ENCODE data around the gene GABRB3. TPM values are rescaled to one million over a fixed set of nuclear protein-coding genes. Genes with fewer than 3 reads are reported as not detected.

GABRB3 gene
- total RNA-seq, 1 donor from 2014 or later = 47.9 TPM

DNA sequence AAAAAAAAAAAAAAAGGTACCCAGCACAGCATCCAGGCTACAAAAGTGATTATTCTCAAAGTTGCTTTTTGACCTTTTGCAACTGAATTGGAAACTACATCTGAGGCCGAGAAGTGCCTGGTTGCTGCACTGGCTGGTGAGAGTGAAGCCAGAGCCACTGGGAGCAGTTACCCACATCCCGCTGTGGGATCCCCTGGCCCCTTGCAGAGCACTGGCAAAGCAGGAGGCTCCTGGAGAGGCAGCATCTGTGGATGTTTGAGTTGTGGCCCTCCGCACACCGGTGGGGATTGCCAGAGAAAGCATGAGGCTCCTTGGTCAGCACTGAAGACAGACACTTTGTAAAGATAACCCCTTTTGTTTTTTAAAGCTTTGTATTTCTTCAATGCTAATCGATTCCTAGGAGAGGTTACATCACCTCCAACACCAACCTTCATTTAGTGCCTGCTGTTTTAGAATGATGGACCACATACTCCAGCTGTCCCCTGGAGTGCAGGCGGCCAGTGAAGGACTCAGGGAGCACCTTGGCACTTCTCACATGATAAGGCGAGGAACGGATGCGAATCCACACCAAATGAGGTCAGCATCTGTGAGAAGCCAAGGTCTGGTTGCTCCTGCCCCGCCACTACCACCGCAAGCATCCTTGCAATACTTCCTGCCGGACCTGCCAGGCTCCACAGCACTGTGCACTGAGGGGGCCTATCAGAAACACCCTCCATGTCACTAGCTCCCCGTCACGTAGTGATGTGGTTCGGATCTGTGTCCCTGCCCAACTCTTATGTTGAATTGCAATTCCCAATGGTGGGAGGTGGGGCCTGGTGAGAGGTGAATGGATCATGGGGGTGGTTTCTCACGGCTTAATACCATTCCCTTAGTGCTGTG is 256.5 kb downstream of the GABRB3 start:
- peaks cover 11% of the 10 kb centered on the region for H3K9me3 ChIP-seq (ENCODE audit: insufficient read depth, low read depth, low read length)
- H3K27me3 Mint-ChIP-seq (ENCODE audit: low read depth, unreplicated experiment) = no peaks in the 10 kb centered on the region
- no peak overlapping the region for H3K4me2 ChIP-seq (ENCODE audit: low read length)
- no peak overlapping the region for H3K4me3 Mint-ChIP-seq (ENCODE audit: unreplicated experiment)
- H3K4me3 ChIP-seq (ENCODE audit: insufficient read depth, low read depth, low read length) = no peak overlapping the region
- peaks cover 8% of the 10 kb centered on the region for H3K9me3 Mint-ChIP-seq (ENCODE audit: unreplicated experiment)
- no peak overlapping the region for H3K27ac Mint-ChIP-seq (ENCODE audit: unreplicated experiment)
- no peaks in the 10 kb centered on the region for H3K79me2 ChIP-seq (ENCODE audit: insufficient read depth, low read length)
- no peak for TF ChIP-seq EZH2 (IDR thresholded peaks at IDR 0.05; ENCODE audit: insufficient read depth, low read length)
- no peaks in the 10 kb centered on the region for H3K4me1 Mint-ChIP-seq (ENCODE audit: low read depth, unreplicated experiment)
- no peaks in the 10 kb centered on the region for H3K36me3 ChIP-seq (ENCODE audit: insufficient read depth, low read length)
- no peaks in the 10 kb centered on the region for H3K27me3 ChIP-seq (ENCODE audit: insufficient read depth, low read length)
- H3K4me1 ChIP-seq (ENCODE audit: insufficient read depth, low read length) = no peaks in the 10 kb centered on the region
- no peaks in the 10 kb centered on the region for H3K36me3 Mint-ChIP-seq (ENCODE audit: low read depth, unreplicated experiment)
- no peak overlapping the region for H3K27ac ChIP-seq (ENCODE audit: low read depth, low read length)
- no peaks in the 10 kb centered on the region for H4K20me1 ChIP-seq (ENCODE audit: insufficient read depth, low read length)
- H3K9ac ChIP-seq (ENCODE audit: low read length) = no peak overlapping the region
- FAIRE-seq (no peak), DNase-seq (ENCODE audit: low read depth) (no peak)
- no peak overlapping the region for H2AFZ ChIP-seq (ENCODE audit: low read depth, low read length)

DNA sequence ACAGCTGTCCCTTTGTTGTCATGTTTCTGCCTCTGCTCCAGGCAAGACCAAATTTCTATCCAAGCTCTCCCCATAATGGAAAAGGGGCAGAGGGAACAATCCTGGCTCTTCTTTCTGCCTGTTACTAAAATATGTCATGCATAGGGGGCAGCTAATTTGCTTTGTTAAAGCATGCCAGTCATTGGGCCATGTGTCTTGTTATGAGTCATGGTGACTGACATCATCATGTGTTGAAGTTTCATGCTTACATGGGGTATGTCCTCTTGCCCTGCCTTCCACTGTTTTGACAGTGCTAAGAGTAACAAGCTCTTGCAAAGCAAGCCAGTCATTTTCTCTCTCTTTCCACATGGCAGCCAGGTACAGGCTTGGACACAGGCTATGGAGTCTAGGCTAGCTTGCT is 268.9 kb downstream of the GABRB3 start:
- peaks cover 13% of the 10 kb centered on the region for H3K4me1 Mint-ChIP-seq (ENCODE audit: low read depth, unreplicated experiment)
- TF ChIP-seq EZH2 (IDR thresholded peaks at IDR 0.05; ENCODE audit: insufficient read depth, low read length) = no peak
- TF ChIP-seq, protein P1, sequence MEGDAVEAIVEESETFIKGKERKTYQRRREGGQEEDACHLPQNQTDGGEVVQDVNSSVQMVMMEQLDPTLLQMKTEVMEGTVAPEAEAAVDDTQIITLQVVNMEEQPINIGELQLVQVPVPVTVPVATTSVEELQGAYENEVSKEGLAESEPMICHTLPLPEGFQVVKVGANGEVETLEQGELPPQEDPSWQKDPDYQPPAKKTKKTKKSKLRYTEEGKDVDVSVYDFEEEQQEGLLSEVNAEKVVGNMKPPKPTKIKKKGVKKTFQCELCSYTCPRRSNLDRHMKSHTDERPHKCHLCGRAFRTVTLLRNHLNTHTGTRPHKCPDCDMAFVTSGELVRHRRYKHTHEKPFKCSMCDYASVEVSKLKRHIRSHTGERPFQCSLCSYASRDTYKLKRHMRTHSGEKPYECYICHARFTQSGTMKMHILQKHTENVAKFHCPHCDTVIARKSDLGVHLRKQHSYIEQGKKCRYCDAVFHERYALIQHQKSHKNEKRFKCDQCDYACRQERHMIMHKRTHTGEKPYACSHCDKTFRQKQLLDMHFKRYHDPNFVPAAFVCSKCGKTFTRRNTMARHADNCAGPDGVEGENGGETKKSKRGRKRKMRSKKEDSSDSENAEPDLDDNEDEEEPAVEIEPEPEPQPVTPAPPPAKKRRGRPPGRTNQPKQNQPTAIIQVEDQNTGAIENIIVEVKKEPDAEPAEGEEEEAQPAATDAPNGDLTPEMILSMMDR (IDR thresholded peaks at IDR 0.05; ENCODE audit: insufficient read depth, low read depth, low read length) = no peak
- peaks cover 2% of the 10 kb centered on the region for H3K9me3 Mint-ChIP-seq (ENCODE audit: unreplicated experiment)

More for the DNA sequence above, 268.9 kb downstream of the GABRB3 start:
- Histone ChIP-seq H3K9ac (ENCODE audit: low read length) (no peak overlapping the region), H3K4me2 (ENCODE audit: low read length) (no peak overlapping the region), H3K9me3 (ENCODE audit: insufficient read depth, low read depth, low read length) (peaks cover 3% of the 10 kb centered on the region), H3K4me3 (ENCODE audit: insufficient read depth, low read depth, low read length) (no peak overlapping the region), H3K36me3 (ENCODE audit: insufficient read depth, low read length) (no peaks in the 10 kb centered on the region), H3K27me3 (ENCODE audit: insufficient read depth, low read length) (no peaks in the 10 kb centered on the region), H3K27ac (ENCODE audit: low read depth, low read length) (no peak overlapping the region), H3K4me1 (ENCODE audit: insufficient read depth, low read length) (no peaks in the 10 kb centered on the region), H2AFZ (ENCODE audit: low read depth, low read length) (no peak overlapping the region), H3K79me2 (ENCODE audit: insufficient read depth, low read length) (no peaks in the 10 kb centered on the region), H4K20me1 (ENCODE audit: insufficient read depth, low read length) (no peaks in the 10 kb centered on the region)
- no peak for FAIRE-seq
- Mint-ChIP-seq H3K27me3 (ENCODE audit: low read depth, unreplicated experiment) (no peaks in the 10 kb centered on the region), H3K4me3 (ENCODE audit: unreplicated experiment) (no peak overlapping the region), H3K27ac (ENCODE audit: unreplicated experiment) (no peak overlapping the region), H3K36me3 (ENCODE audit: low read depth, unreplicated experiment) (no peaks in the 10 kb centered on the region)
- no peak for DNase-seq (ENCODE audit: low read depth)

Other genes starting within 250 kb of the GABRB3 start
- gene GABRA5, start 94.0 kb upstream of the GABRB3 start, total RNA-seq = 5.9 and 7.9 TPM in 2 replicates
- 0.54 and 0.77 TPM in 2 replicates for gene GABRG3, start 198.1 kb upstream of the GABRB3 start, total RNA-seq

All from astrocyte (in vitro differentiated cells and primary cell).